OCI-LY1 (cell line): Measurements from ENCODE around the gene PANK4.

Experiments
- EZH2 ChIP-seq: fragments of 200-600 bp; sonication (generic), shearing (Covaris generic); IDR thresholded peaks from 2 replicates; pipeline ENCODE4 v1.8.0; 2017; ENCODE audit warnings: borderline replicate concordance, mixed run types, mild to moderate bottlenecking, antibody characterized with exemption, low read length, moderate library complexity, mixed read lengths
- TF ChIP-seq, protein P1 (sequence below): fragments of 200-600 bp; sonication (generic), shearing (Covaris generic); IDR thresholded peaks from 2 replicates; pipeline ENCODE4 v1.5.1; 2017; ENCODE audit warnings: mild to moderate bottlenecking, antibody characterized with exemption, low read length, moderate library complexity, mixed read lengths

DNA sequence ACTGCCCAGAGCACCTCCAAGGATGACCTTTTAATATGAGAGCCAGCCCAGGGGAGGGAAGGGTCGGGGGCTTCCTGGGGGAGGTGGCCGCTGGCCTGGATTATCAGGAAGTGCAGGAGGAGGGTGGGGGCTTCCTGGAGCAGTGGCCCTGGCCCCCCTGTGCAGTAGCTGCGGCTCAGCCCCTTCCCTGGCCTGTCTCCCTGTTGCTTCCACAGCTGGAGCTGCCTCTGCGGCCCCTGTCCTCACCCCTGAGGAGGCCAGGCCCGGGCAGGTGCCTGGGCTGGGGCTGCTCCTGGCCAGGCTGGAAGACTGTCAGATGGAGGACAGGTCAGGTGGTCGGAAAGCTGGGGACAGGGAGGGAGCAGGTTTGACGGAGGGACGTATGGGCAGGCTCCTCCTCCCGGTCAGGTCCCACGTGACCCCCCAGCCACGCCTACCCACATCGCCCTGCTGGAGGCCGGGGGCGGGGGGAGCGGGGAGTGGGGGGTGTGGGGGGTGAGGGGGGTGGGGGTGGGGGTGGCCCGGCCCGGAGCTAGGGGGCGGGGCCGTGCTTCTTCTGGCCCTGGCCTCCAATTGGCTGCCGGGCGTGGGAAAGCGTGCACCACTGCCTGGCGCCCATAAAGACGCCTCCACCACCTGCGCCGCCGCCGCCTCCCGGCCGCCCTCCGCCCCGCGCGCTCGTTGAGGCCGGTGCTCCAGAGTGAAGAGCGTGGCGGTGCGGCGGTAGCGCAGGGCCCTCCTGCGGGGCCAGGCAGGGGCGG is 19.5 kb upstream of the PANK4 start:
- TF ChIP-seq, protein P1, sequence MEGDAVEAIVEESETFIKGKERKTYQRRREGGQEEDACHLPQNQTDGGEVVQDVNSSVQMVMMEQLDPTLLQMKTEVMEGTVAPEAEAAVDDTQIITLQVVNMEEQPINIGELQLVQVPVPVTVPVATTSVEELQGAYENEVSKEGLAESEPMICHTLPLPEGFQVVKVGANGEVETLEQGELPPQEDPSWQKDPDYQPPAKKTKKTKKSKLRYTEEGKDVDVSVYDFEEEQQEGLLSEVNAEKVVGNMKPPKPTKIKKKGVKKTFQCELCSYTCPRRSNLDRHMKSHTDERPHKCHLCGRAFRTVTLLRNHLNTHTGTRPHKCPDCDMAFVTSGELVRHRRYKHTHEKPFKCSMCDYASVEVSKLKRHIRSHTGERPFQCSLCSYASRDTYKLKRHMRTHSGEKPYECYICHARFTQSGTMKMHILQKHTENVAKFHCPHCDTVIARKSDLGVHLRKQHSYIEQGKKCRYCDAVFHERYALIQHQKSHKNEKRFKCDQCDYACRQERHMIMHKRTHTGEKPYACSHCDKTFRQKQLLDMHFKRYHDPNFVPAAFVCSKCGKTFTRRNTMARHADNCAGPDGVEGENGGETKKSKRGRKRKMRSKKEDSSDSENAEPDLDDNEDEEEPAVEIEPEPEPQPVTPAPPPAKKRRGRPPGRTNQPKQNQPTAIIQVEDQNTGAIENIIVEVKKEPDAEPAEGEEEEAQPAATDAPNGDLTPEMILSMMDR: no peak
- TF ChIP-seq EZH2: no peak
